SK-N-SH (cell line): ENCODE measurements around the gene GYS2.

ENCODE experiments used
- CTCF ChIP-seq: fragments of 200-600 bp; sonication (generic); IDR thresholded peaks from 2 replicates; pipeline ENCODE4 v1.6.1; 2017; ENCODE audit warnings: antibody characterized with exemption, mild to moderate bottlenecking, moderate library complexity
- GABPA ChIP-seq: IDR thresholded peaks from 2 replicates; pipeline ENCODE4 v1.4.0; 2012; ENCODE audit warnings: low read depth, mild to moderate bottlenecking
- RAD21 ChIP-seq: IDR thresholded peaks from 2 replicates; pipeline ENCODE4 v1.6.1; 2012; ENCODE audit warnings: mild to moderate bottlenecking, low read length
- TF ChIP-seq, protein P1 (sequence below): IDR thresholded peaks from 2 replicates; pipeline ENCODE4 v1.4.0; 2012; ENCODE audit warnings: low read depth, borderline replicate concordance

DNA sequence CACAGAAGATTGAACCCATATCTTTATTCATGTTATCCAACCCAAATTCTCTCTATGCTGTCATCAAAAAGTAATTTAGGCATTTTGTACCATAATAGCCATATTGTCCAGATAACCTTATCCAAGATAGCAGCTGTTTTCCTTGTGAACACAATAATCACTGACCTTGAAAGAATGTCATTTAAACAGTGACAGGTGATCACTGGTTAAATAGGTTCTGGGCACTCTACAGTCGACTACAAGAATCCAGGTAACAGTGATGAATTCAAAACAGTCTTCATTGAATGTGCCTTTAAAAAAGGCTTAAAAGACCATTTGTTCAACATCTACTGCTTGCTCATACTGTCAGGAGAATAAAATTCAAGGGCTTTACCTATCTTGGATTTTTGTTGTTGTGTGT, 83.1 kb downstream of the GYS2 start:
- TF ChIP-seq RAD21 (no peak), CTCF (no peak), GABPA (no peak)
- TF ChIP-seq, protein P1, sequence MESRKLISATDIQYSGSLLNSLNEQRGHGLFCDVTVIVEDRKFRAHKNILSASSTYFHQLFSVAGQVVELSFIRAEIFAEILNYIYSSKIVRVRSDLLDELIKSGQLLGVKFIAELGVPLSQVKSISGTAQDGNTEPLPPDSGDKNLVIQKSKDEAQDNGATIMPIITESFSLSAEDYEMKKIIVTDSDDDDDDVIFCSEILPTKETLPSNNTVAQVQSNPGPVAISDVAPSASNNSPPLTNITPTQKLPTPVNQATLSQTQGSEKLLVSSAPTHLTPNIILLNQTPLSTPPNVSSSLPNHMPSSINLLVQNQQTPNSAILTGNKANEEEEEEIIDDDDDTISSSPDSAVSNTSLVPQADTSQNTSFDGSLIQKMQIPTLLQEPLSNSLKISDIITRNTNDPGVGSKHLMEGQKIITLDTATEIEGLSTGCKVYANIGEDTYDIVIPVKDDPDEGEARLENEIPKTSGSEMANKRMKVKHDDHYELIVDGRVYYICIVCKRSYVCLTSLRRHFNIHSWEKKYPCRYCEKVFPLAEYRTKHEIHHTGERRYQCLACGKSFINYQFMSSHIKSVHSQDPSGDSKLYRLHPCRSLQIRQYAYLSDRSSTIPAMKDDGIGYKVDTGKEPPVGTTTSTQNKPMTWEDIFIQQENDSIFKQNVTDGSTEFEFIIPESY: no peak
